Colonic mucosa (tissue), 4 donors: Measurements from ENCODE around the gene RPP38. TPM values are rescaled to one million over a fixed set of nuclear protein-coding genes. Genes with fewer than 3 reads are reported as not detected.

ENCODE experiments used
- DNase-seq: peaks from one replicate; pipeline ENCODE4 v3.0.0-alpha.2; 2020
- H3K27ac ChIP-seq: fragments of 200-600 bp; one replicate; pipeline ENCODE4 v1.8.0; 2021
- H3K27me3 ChIP-seq: fragments of 200-600 bp; one replicate; pipeline ENCODE4 v1.8.0; 2021
- H3K36me3 ChIP-seq: fragments of 200-600 bp; one replicate; pipeline ENCODE4 v1.8.0; 2021
- H3K4me1 ChIP-seq: fragments of 200-600 bp; one replicate; pipeline ENCODE4 v1.8.0; 2021; ENCODE audit warnings: mild to moderate bottlenecking
- H3K4me3 ChIP-seq: fragments of 200-600 bp; one replicate; pipeline ENCODE4 v1.8.0; 2021
- H3K9ac ChIP-seq, 2 donors: one replicate each; pipeline ENCODE4 v1.7.0; 2013; ENCODE audit warnings: control low read depth in 2 of 2, low read depth in 2 of 2, low read length in 2 of 2
- H3K9me3 ChIP-seq: fragments of 200-600 bp; one replicate; pipeline ENCODE4 v1.8.0; 2021
- intact Hi-C: fragments of 100-400 bp; cut with DNase I; formaldehyde crosslinking; loops from one replicate; pipeline ENCODE4 v1.14.1; 2022
- total RNA-seq, 2 donors: library from RNA; stranded (reverse); fragmentation: NEBNext Ultra II Directional in 1 of 2; extraction: Animal tissue kit (Norgen Biotek cat#: 25700) in 1 of 2; gene quantifications; one replicate each; pipeline ENCODE4 v1.2.1, GENCODE V29; 2021
- TF ChIP-seq, protein P1 (sequence below): fragments of 200-600 bp; IDR thresholded peaks from one replicate; pipeline ENCODE4 v1.8.0; 2022; ENCODE audit warnings: antibody characterized with exemption, mild to moderate bottlenecking
- donor health status: healthy.
- donor health status: DM: no; HTN: no; CAD: no.
- donor health status: DM: no; HTN: no; CAD: no.

The RPP38 gene
- total RNA-seq, 2 donors from 2014 or later = 17.1 to 17.8 TPM

DNA sequence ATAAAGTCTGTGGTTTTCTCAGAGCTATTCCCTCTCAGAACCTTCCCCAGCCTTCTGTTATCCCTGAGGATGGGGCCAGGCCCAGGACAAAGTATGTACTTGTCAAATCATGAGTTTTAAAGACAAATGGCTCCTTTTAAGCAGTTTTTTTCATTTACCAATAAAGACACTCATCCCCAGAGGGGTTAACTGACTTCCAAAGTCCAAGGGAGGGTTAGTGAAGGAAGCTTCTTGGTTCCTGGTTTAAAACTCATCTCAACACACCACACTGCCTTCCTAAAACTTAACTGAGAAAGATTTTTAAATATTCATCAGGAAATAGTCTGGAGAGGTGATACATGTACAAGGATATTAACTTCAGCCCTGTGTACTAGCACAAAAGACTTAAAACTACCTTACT, 55.4 kb downstream of the RPP38 start:
- no peak for DNase-seq
- Histone ChIP-seq H3K27me3 (no peaks in the 10 kb centered on the region), H3K9me3 (no peaks in the 10 kb centered on the region), H3K36me3 (no peaks in the 10 kb centered on the region), H3K9ac (peak overlapping the region in 1 of 2 donors; percentile 48), H3K27ac (peak overlapping the region; percentile 70), H3K4me1 (no peaks in the 10 kb centered on the region), H3K4me3 (no peak overlapping the region)
- TF ChIP-seq, protein P1, sequence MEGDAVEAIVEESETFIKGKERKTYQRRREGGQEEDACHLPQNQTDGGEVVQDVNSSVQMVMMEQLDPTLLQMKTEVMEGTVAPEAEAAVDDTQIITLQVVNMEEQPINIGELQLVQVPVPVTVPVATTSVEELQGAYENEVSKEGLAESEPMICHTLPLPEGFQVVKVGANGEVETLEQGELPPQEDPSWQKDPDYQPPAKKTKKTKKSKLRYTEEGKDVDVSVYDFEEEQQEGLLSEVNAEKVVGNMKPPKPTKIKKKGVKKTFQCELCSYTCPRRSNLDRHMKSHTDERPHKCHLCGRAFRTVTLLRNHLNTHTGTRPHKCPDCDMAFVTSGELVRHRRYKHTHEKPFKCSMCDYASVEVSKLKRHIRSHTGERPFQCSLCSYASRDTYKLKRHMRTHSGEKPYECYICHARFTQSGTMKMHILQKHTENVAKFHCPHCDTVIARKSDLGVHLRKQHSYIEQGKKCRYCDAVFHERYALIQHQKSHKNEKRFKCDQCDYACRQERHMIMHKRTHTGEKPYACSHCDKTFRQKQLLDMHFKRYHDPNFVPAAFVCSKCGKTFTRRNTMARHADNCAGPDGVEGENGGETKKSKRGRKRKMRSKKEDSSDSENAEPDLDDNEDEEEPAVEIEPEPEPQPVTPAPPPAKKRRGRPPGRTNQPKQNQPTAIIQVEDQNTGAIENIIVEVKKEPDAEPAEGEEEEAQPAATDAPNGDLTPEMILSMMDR = no peak
- intact Hi-C loops = no loop called here

Other genes starting within 250 kb of the RPP38 start
- 10 to 100 TPM in 1 of 2 donors, 1 to 10 TPM in 1; 6.1 to 20.2 TPM for gene SUV39H2, start 218.5 kb upstream of the RPP38 start, total RNA-seq
- 10 to 100 TPM; 11.0 to 19.0 TPM for gene DCLRE1C, start 143.3 kb upstream of the RPP38 start, total RNA-seq
- under 1 TPM in 1 of 2 donors, not detected in 1; 0.58 TPM for gene MEIG1, start 138.0 kb upstream of the RPP38 start, total RNA-seq
- not detected for gene OLAH, start 53.4 kb upstream of the RPP38 start, total RNA-seq
- under 1 TPM; 0.44 to 0.98 TPM for gene ACBD7, start 8.6 kb upstream of the RPP38 start, total RNA-seq
- gene NMT2, start 71.3 kb downstream of the RPP38 start, total RNA-seq = 10 to 100 TPM; 12.4 to 14.4 TPM